Measurements from ENCODE around the gene FAM76B. TPM values are rescaled to one million over a fixed set of nuclear protein-coding genes. Genes with fewer than 3 reads are reported as not detected.

The FAM76B gene
- total RNA-seq, 1 donor from 2014 or later = 139 TPM

DNA sequence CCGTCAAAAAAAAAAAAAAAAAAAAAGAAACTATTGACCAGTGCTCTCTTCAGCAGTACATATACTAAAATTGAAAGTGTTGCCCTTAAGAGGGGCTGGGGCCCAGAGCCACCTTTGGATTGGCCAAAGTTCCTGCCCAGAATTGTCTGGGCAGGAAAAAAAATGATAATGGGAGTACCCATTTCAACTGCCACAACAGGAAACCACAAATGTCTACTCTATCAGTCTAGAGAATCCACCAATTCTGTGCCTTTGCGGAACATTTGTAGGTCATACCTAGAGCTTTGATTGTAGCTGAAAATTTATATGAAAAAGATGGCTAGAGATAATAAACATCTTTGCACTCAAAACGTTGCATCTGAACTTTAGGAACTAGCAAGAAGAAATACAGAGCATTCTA, 69.4 kb downstream of the FAM76B start:
- Histone ChIP-seq H3K27ac (no peak overlapping the region), H3K9ac (no peak overlapping the region), H3K4me1 (no peaks in the 10 kb centered on the region), H2AFZ (replicated peaks) (no peak overlapping the region), H3F3A (ENCODE audit: low read depth) (no peaks in the 10 kb centered on the region), H4K20me1 (ENCODE audit: low read depth) (no peaks in the 10 kb centered on the region), H3K79me2 (ENCODE audit: low read depth) (no peaks in the 10 kb centered on the region), H3K9me3 (ENCODE audit: low read depth) (no peaks in the 10 kb centered on the region), H3K36me3 (no peaks in the 10 kb centered on the region), H3K4me3 (no peak overlapping the region), H3K27me3 (no peaks in the 10 kb centered on the region), H3K4me2 (no peak overlapping the region)
- no peak for DNase-seq (ENCODE audit: low spot score)
- TF ChIP-seq EZH2 (IDR thresholded peaks at IDR 0.05) (no peak), CTCF (IDR thresholded peaks at IDR 0.05) (no peak), EZH2phosphoT487 (IDR thresholded peaks at IDR 0.05) (no peak)
- H3K36me3 Mint-ChIP-seq = no peaks in the 10 kb centered on the region
- H3K9me3 Mint-ChIP-seq = no peaks in the 10 kb centered on the region
- H3K27ac Mint-ChIP-seq = no peak overlapping the region
- H3K4me1 Mint-ChIP-seq = peaks cover 10% of the 10 kb centered on the region
- H3K4me3 Mint-ChIP-seq = no peak overlapping the region
- peaks cover 2% of the 10 kb centered on the region for H3K27me3 Mint-ChIP-seq (ENCODE audit: insufficient read depth, low read depth)

Other genes starting within 250 kb of the FAM76B start
- gene CEP57, start 716 bp upstream of the FAM76B start, total RNA-seq (ENCODE audit: low replicate concordance) = 136 and 185 TPM in 2 replicates
- gene MTMR2, start 134.3 kb upstream of the FAM76B start, total RNA-seq (ENCODE audit: low replicate concordance) = 52.7 and 68.9 TPM in 2 replicates